Natural killer cell (primary cell): ENCODE measurements around the gene EME1. TPM values are rescaled to one million over a fixed set of nuclear protein-coding genes. Genes with fewer than 3 reads are reported as not detected.
A peak's percentile ranks its signal among the peaks of the same experiment; 100 is the strongest.
"Not testable (repeated sequence)": the region's sequence is repeated elsewhere in the genome, so short reads cannot be mapped to it uniquely, and the experiment has no call there.

Source experiments
- ATAC-seq, 3 donors: fragments of 150-1000 bp in 2 of 3; fragments of 200-7000 bp in 1 of 3; cut with Tn5 transposase; 1 replicate in 1 of 3; 2 replicates in 2 of 3; pipeline ENCODE4 v1.10.0; 2021; ENCODE audit warnings: mild to moderate bottlenecking in 2 of 3, moderate library complexity in 2 of 3
- DNase-seq, 2 donors: peaks; one replicate each; pipeline versions ENCODE4 v3.0.0 to v3.0.0-alpha.2; 2013 to 2021; ENCODE audit warnings: mixed read lengths in 1 of 2
- H3K27ac ChIP-seq: one replicate; pipeline ENCODE4 v1.5.1; 2013; ENCODE audit warnings: mild to moderate bottlenecking, low read length
- H3K27me3 ChIP-seq: one replicate; pipeline ENCODE4 v1.6.1; 2013; ENCODE audit warnings: low read length; ENCODE audit not compliant: control insufficient read depth, insufficient read depth
- H3K36me3 ChIP-seq: one replicate; pipeline ENCODE4 v1.6.1; 2013; ENCODE audit warnings: low read length; ENCODE audit not compliant: control insufficient read depth, insufficient read depth
- H3K4me1 ChIP-seq: one replicate; pipeline ENCODE4 v1.6.1; 2013; ENCODE audit warnings: low read length; ENCODE audit not compliant: control insufficient read depth, insufficient read depth
- H3K4me3 ChIP-seq: one replicate; pipeline ENCODE4 v1.5.1; 2013; ENCODE audit warnings: low read length
- H3K9me3 ChIP-seq: one replicate; pipeline ENCODE4 v1.6.1; 2013; ENCODE audit warnings: low read length; ENCODE audit not compliant: control insufficient read depth, insufficient read depth
- H3K27ac Mint-ChIP-seq, 2 donors: one replicate each; pipeline ENCODE4 v1.8.0; 2022; ENCODE audit warnings: mild to moderate bottlenecking in 2 of 2, mixed read lengths in 2 of 2, moderate library complexity in 1 of 2
- H3K27me3 Mint-ChIP-seq, 2 donors: one replicate each; pipeline ENCODE4 v1.8.0; 2022; ENCODE audit warnings: low read depth in 2 of 2, mixed read lengths in 2 of 2
- H3K36me3 Mint-ChIP-seq: one replicate; pipeline ENCODE4 v1.8.0; 2022; ENCODE audit warnings: mixed read lengths
- H3K4me1 Mint-ChIP-seq, 2 donors: one replicate each; pipeline ENCODE4 v1.8.0; 2022; ENCODE audit warnings: mixed read lengths in 2 of 2
- H3K4me3 Mint-ChIP-seq: one replicate; pipeline ENCODE4 v1.8.0; 2022; ENCODE audit warnings: mild to moderate bottlenecking, moderate library complexity, mixed read lengths
- H3K9me3 Mint-ChIP-seq, 2 donors: one replicate each; pipeline ENCODE4 v1.8.0; 2022; ENCODE audit warnings: mixed read lengths in 2 of 2
- WGBS: methylation state at CpG from one replicate; pipeline ENCODE4 v1.1.7; 2013; ENCODE audit warnings: missing lambda C conversion rate; ENCODE audit not compliant: insufficient coverage; 5-methylcytosine and 5-hydroxymethylcytosine counted together
- intact Hi-C: fragments of 100-400 bp; cut with micrococcal nuclease; formaldehyde crosslinking; loops from one replicate; pipeline ENCODE4 v1.14.2; 2022
- total RNA-seq, 4 donors: library from RNA; stranded (reverse); fragments of 120-200 nt in 1 of 4; gene quantifications; one replicate each; pipeline versions ENCODE4 v1.2.3 to v1.2.4, GENCODE V29; 2013 to 2022
- TF ChIP-seq, protein P1 (sequence below): fragments of 200-600 bp; IDR thresholded peaks from one replicate; pipeline ENCODE4 v1.8.0; 2022; ENCODE audit warnings: antibody characterized with exemption

Gene EME1
- total RNA-seq, 3 donors from 2014 or later (not counting 1 experiment from before 2014, with no cell fraction given), result 2.4 to 3.2 (median 2.9) TPM

DNA sequence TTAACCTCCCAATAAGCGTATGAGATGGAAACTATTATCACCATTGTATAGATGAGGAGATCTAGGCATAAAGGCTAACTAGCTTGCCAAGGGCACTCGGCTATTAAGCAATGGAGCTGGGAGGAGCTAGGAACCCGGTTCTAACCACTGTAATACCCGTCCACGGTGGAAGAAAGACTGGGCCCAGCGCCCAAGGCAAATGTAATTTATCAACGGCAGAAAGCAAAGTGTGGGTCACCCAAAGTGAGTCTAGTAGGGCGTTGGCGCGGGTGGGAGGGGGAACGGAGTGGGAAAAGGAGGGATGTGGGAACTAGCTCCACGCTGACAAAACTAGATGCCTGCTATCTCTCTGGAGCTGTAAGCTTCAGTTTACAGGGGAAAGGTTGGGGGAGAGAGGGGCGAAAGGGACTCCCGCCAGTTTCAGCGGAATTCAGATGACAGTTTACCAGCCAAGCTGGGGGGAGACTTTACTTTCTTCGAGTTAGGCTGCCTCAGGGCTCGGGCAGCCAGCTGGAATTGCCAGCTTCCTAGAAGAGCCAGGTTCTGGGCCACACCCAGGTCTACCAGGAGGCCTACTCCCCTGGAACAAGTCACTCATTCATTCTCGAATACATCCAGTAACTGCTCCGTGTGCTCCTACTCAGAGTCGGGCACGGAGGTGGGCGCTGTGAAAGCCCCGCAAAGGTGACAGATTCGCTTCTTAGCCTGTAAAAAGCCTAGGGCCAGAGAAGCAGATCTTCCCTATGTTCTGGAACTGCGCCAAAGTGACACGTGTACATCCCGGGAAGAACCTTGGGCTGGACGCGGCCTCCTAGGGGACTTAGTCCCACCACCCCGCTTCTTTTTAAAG lies 23.5 kb downstream of the EME1 start:
- TF ChIP-seq, protein P1, sequence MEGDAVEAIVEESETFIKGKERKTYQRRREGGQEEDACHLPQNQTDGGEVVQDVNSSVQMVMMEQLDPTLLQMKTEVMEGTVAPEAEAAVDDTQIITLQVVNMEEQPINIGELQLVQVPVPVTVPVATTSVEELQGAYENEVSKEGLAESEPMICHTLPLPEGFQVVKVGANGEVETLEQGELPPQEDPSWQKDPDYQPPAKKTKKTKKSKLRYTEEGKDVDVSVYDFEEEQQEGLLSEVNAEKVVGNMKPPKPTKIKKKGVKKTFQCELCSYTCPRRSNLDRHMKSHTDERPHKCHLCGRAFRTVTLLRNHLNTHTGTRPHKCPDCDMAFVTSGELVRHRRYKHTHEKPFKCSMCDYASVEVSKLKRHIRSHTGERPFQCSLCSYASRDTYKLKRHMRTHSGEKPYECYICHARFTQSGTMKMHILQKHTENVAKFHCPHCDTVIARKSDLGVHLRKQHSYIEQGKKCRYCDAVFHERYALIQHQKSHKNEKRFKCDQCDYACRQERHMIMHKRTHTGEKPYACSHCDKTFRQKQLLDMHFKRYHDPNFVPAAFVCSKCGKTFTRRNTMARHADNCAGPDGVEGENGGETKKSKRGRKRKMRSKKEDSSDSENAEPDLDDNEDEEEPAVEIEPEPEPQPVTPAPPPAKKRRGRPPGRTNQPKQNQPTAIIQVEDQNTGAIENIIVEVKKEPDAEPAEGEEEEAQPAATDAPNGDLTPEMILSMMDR, result no peak
- H3K4me1 Mint-ChIP-seq, result peaks cover 29 to 42% of the 10 kb centered on the region in 2 donors
- peak overlapping the region; percentile 92 for H3K4me3 Mint-ChIP-seq
- peaks cover 16% of the 10 kb centered on the region for H3K36me3 Mint-ChIP-seq
- H3K9me3 Mint-ChIP-seq, result no peaks in the 10 kb centered on the region
- Histone ChIP-seq H3K4me3 (peak overlapping the region; percentile 67), H3K9me3 (no peaks in the 10 kb centered on the region), H3K4me1 (peaks cover 22% of the 10 kb centered on the region), H3K27ac (peak overlapping the region; percentile 64), H3K36me3 (peaks cover 32% of the 10 kb centered on the region), H3K27me3 (no peaks in the 10 kb centered on the region)
- intact Hi-C loops, result loop anchor here (5.0 kb wide), 1 partner anchor 34 kb away; no protein-coding TSS in a partner anchor
- ATAC-seq (peak; percentile 5 to 23 (median 22)), DNase-seq (peak; percentile 27 to 54)
- no peaks in the 10 kb centered on the region for H3K27me3 Mint-ChIP-seq
- WGBS, result 23% methylated on average over 29 of the region's 30 CpGs
- peak overlapping the region; percentile 59 to 79 for H3K27ac Mint-ChIP-seq

DNA sequence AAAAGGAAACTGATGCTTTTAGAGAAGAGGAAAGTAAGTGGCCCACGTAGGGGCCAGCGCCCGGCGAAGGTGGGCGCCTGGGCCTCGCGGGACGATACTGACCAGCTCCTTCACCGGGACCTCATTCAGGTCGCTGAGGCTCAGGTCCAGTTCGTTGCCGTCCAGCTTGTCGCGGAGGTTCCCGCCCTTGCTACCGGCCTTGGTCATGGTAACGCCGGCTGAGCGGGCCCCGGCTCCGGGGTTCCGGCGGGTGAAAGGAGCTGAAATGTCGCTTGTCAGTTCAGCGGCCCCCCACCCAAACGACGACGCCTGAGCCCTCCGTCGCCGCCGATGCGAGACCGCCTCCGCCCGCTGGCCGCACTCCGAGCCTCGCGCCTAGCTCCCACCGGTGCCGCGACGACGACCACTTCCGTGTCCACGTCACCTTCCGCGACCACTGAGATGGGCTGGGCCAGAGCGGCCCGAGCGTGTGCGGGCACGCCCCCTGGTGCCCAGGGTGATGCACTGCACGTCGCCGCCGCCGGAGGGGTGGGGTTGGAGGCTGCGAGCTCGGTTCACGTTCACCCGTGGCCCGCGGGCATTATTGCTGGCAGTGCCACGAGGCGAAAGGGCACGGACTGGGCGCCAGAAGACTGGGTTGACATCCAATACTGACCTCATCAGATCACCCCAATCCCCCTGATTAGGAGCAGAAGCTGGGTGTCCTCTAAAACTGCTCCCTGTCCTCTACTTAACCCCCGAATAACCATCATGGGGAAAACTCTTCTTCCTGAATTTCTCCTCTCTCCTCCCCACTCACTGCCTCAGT lies 24.3 kb downstream of the EME1 start, which contains the start of gene LRRC59:
Gene LRRC59, minus strand, starts transcription at position 413 of the 808 bp plus-strand sequence. Its CDS starts 206 bp downstream, at position 207.
- peaks cover 22% of the 10 kb centered on the region for H3K4me1 ChIP-seq
- Mint-ChIP-seq H3K27ac (peak within 1 kb of the TSS; percentile 59 to 79), H3K4me3 (peak within 1 kb of the TSS; percentile 92), H3K9me3 (no peaks in the 10 kb centered on the region), H3K4me1 (peaks cover 29 to 42% of the 10 kb centered on the region in 2 donors), H3K36me3 (peaks cover 16% of the 10 kb centered on the region), H3K27me3 (no peaks in the 10 kb centered on the region)
- H3K36me3 ChIP-seq, result peaks cover 23% of the 10 kb centered on the region
- WGBS, result under 1% methylated on average over 70 of the region's 70 CpGs
- ATAC-seq, result peak; percentile 98 to 100 (median 99)
- TF ChIP-seq, protein P1, result peak; percentile 93
- intact Hi-C loops, result loop anchor here (5.0 kb wide), 1 partner anchor 35 kb away; no protein-coding TSS in a partner anchor
- peak; percentile 96 for DNase-seq
- no peaks in the 10 kb centered on the region for H3K27me3 ChIP-seq
- no peaks in the 10 kb centered on the region for H3K9me3 ChIP-seq
- H3K27ac ChIP-seq, result peak within 1 kb of the TSS; percentile 64
- peak within 1 kb of the TSS; percentile 67 for H3K4me3 ChIP-seq

DNA sequence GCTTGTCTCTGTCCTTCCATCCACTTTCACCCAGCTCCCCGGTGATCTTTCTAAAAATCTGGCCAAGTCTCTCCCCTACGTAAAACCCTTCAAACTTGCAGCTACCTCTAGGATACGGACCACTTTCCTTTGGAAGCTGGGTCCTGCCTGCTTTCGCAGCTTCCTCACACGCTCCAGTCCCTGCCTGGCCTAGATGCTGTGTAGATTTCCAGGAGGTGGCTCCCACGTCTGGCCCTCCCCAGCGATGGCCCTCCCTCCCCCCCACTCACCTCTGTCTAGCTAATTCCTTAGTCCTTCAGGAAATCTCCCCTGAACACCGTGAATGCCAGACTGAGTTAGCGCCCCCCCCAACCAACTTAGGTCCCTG lies 24.9 kb downstream of the EME1 start:
- no peak overlapping the region for H3K4me3 ChIP-seq
- H3K36me3 ChIP-seq, result peaks cover 18% of the 10 kb centered on the region
- no peaks in the 10 kb centered on the region for H3K9me3 Mint-ChIP-seq
- no peak overlapping the region for H3K27ac ChIP-seq
- no peak for ATAC-seq
- H3K4me1 Mint-ChIP-seq, result peaks cover 29 to 41% of the 10 kb centered on the region in 2 donors
- H3K27me3 ChIP-seq, result no peaks in the 10 kb centered on the region
- intact Hi-C loops, result loop anchor here (5.0 kb wide), 1 partner anchor 36 kb away; no protein-coding TSS in a partner anchor
- peak overlapping the region; percentile 92 for H3K4me3 Mint-ChIP-seq
- H3K27ac Mint-ChIP-seq, result peak overlapping the region; percentile 59 to 79
- no peaks in the 10 kb centered on the region for H3K27me3 Mint-ChIP-seq
- H3K4me1 ChIP-seq, result peaks cover 22% of the 10 kb centered on the region
- no peak for DNase-seq
- TF ChIP-seq, protein P1, result no peak
- no peaks in the 10 kb centered on the region for H3K9me3 ChIP-seq
- H3K36me3 Mint-ChIP-seq, result peaks cover 15% of the 10 kb centered on the region
- WGBS, result 67% methylated on average over 9 of the region's 9 CpGs

DNA sequence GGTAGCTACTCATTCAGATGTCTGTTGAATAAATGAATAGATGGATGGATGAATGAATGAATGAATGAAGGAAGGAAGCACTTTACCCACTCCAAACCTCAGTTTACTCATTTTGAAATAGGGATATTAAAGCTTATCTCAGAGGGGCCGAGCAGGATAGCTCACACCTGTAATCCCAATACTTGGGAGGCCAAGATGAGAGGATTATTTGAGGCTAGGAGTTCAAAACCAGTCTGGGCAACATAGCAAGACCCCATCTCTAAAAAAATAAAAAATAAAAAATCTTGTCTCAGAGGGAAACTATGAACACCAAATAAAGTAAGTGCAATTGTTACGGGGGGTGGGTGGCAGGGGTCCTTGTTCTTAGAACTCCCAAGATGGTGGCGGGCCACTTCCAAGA lies 25.6 kb downstream of the EME1 start:
- intact Hi-C loops, result loop anchor here (5.0 kb wide), 1 partner anchor 36 kb away; no protein-coding TSS in a partner anchor
- not testable (repeated sequence) for H3K27me3 Mint-ChIP-seq, H3K36me3 Mint-ChIP-seq, DNase-seq, H3K27ac ChIP-seq, H3K36me3 ChIP-seq, H3K4me3 ChIP-seq, H3K27me3 ChIP-seq, H3K9me3 ChIP-seq, H3K9me3 Mint-ChIP-seq, ATAC-seq
- peak overlapping the region; percentile 50 for H3K4me3 Mint-ChIP-seq
- H3K4me1 Mint-ChIP-seq, result peaks cover 23 to 33% of the 10 kb centered on the region in 2 donors
- H3K27ac Mint-ChIP-seq, result peak overlapping the region in 1 of 2 donors; percentile 79
- peaks cover 22% of the 10 kb centered on the region for H3K4me1 ChIP-seq
- 100% methylated on average over 2 of the region's 3 CpGs for WGBS

DNA sequence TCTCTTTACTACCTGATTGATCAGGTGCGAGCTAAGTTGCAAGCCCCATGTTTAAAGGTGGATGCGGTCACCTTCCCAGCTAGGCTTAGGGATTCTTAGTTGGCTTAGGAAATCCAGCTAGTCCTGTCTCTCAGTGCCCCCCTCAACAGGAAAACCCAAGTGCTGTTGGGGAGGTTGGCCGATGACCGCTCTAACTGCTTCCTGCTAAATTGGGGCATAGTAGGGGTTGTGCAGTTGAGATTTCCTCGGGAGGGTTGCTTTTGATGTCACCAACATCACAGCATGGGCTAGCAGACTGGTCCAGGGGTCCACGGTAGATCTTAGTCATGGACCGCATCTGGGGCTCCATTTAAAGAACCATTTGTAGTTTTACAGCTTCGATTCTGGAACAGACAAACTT lies 26.6 kb downstream of the EME1 start:
- WGBS, result 92% methylated on average over 8 of the region's 8 CpGs
- not testable (repeated sequence) for H3K9me3 Mint-ChIP-seq, H3K27ac ChIP-seq, H3K36me3 ChIP-seq, H3K27me3 ChIP-seq, H3K27ac Mint-ChIP-seq, H3K4me3 Mint-ChIP-seq, ATAC-seq, H3K36me3 Mint-ChIP-seq, H3K4me3 ChIP-seq, DNase-seq, H3K9me3 ChIP-seq
- H3K27me3 Mint-ChIP-seq, result peaks cover 9 to 10% of the 10 kb centered on the region in 2 donors
- intact Hi-C loops, result loop anchor here (5.0 kb wide), 1 partner anchor 37 kb away; no protein-coding TSS in a partner anchor
- H3K4me1 Mint-ChIP-seq, result peaks cover 22 to 26% of the 10 kb centered on the region in 2 donors
- peaks cover 22% of the 10 kb centered on the region for H3K4me1 ChIP-seq
